ENCODE measurements around the gene MS4A12. TPM values are rescaled to one million over a fixed set of nuclear protein-coding genes. Genes with fewer than 3 reads are reported as not detected.

MS4A12 gene
- total RNA-seq, 1 experiment from 2014 or later: not detected

GRCh38 chr11:60498853-60499252 lies 6.3 kb downstream of the MS4A12 start:
- no peaks in the 10 kb centered on the region for H3K36me3 Mint-ChIP-seq
- no peak for DNase-seq (ENCODE audit: low spot score)
- POLR2A ChIA-PET: no interaction called here
- H3K9me3 Mint-ChIP-seq: peaks cover 5% of the 10 kb centered on the region; the same call in 1 of the 2 replicates
- CTCF ChIA-PET: interaction anchor here (2.1 kb wide), 1 partner anchor 136 kb away, joined by 5 read pairs; no protein-coding TSS in a partner anchor
- H3K27me3 Mint-ChIP-seq (ENCODE audit: low read depth): no peaks in the 10 kb centered on the region
- peak overlapping the region; percentile 63 for H3K27ac Mint-ChIP-seq
- peaks cover 70% of the 10 kb centered on the region for H3K4me1 Mint-ChIP-seq
- peak; percentile 18; the same call in 1 of the 2 replicates for ATAC-seq
- H3K4me3 Mint-ChIP-seq: no peak overlapping the region
- TF ChIP-seq PRDM15 (CRISPR knock-in tag; IDR thresholded peaks at IDR 0.05) (no peak), SMAD4 (CRISPR knock-in tag; IDR thresholded peaks at IDR 0.05) (no peak), JAZF1 (CRISPR knock-in tag; IDR thresholded peaks at IDR 0.05) (no peak), RORB (CRISPR knock-in tag; IDR thresholded peaks at IDR 0.05) (no peak), NFE2L1 (CRISPR knock-in tag; IDR thresholded peaks at IDR 0.05) (no peak), MAX (CRISPR knock-in tag; IDR thresholded peaks at IDR 0.05) (no peak), ZNF138 (CRISPR knock-in tag; conservative IDR thresholded peaks at IDR 0.05) (no peak), ZNF423 (CRISPR knock-in tag; IDR thresholded peaks at IDR 0.05) (no peak), USF1 (CRISPR knock-in tag; IDR thresholded peaks at IDR 0.05) (no peak), EMX1 (CRISPR knock-in tag; IDR thresholded peaks at IDR 0.05) (no peak), TEAD1 (CRISPR knock-in tag; IDR thresholded peaks at IDR 0.05) (no peak), RELA (CRISPR knock-in tag; IDR thresholded peaks at IDR 0.05; ENCODE audit: borderline replicate concordance) (no peak)
- TF ChIP-seq, protein P1, sequence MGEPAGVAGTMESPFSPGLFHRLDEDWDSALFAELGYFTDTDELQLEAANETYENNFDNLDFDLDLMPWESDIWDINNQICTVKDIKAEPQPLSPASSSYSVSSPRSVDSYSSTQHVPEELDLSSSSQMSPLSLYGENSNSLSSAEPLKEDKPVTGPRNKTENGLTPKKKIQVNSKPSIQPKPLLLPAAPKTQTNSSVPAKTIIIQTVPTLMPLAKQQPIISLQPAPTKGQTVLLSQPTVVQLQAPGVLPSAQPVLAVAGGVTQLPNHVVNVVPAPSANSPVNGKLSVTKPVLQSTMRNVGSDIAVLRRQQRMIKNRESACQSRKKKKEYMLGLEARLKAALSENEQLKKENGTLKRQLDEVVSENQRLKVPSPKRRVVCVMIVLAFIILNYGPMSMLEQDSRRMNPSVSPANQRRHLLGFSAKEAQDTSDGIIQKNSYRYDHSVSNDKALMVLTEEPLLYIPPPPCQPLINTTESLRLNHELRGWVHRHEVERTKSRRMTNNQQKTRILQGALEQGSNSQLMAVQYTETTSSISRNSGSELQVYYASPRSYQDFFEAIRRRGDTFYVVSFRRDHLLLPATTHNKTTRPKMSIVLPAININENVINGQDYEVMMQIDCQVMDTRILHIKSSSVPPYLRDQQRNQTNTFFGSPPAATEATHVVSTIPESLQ (CRISPR knock-in tag; IDR thresholded peaks at IDR 0.05): no peak
- TF ChIP-seq, protein P2, sequence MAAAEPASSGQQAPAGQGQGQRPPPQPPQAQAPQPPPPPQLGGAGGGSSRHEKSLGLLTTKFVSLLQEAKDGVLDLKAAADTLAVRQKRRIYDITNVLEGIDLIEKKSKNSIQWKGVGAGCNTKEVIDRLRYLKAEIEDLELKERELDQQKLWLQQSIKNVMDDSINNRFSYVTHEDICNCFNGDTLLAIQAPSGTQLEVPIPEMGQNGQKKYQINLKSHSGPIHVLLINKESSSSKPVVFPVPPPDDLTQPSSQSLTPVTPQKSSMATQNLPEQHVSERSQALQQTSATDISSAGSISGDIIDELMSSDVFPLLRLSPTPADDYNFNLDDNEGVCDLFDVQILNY (CRISPR knock-in tag; IDR thresholded peaks at IDR 0.05): no peak
- TF ChIP-seq, protein P3, sequence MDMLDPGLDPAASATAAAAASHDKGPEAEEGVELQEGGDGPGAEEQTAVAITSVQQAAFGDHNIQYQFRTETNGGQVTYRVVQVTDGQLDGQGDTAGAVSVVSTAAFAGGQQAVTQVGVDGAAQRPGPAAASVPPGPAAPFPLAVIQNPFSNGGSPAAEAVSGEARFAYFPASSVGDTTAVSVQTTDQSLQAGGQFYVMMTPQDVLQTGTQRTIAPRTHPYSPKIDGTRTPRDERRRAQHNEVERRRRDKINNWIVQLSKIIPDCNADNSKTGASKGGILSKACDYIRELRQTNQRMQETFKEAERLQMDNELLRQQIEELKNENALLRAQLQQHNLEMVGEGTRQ (CRISPR knock-in tag; IDR thresholded peaks at IDR 0.05): no peak
- TF ChIP-seq, protein P4, sequence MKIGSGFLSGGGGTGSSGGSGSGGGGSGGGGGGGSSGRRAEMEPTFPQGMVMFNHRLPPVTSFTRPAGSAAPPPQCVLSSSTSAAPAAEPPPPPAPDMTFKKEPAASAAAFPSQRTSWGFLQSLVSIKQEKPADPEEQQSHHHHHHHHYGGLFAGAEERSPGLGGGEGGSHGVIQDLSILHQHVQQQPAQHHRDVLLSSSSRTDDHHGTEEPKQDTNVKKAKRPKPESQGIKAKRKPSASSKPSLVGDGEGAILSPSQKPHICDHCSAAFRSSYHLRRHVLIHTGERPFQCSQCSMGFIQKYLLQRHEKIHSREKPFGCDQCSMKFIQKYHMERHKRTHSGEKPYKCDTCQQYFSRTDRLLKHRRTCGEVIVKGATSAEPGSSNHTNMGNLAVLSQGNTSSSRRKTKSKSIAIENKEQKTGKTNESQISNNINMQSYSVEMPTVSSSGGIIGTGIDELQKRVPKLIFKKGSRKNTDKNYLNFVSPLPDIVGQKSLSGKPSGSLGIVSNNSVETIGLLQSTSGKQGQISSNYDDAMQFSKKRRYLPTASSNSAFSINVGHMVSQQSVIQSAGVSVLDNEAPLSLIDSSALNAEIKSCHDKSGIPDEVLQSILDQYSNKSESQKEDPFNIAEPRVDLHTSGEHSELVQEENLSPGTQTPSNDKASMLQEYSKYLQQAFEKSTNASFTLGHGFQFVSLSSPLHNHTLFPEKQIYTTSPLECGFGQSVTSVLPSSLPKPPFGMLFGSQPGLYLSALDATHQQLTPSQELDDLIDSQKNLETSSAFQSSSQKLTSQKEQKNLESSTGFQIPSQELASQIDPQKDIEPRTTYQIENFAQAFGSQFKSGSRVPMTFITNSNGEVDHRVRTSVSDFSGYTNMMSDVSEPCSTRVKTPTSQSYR (CRISPR knock-in tag; IDR thresholded peaks at IDR 0.05): no peak
